Activated T-cell treated with anti-CD3 and anti-CD28 coated beads, Interleukin-2, amount 50 U/mL, for 72 hours (primary cell): ENCODE data around the gene ADAT3. TPM values are rescaled to one million over a fixed set of nuclear protein-coding genes. Genes with fewer than 3 reads are reported as not detected.

Source experiments
- ATAC-seq, 2 donors: fragments of 150-1000 bp; cut with Tn5 transposase; replicated peaks in 1 of 2; 2 replicates each; pipeline ENCODE4 v1.10.0; 2021; ENCODE audit warnings: moderate library complexity in 2 of 2, mild to moderate bottlenecking in 1 of 2
- DNase-seq, 2 donors: peaks; one replicate each; pipeline ENCODE4 v3.0.0; 2021 to 2022; ENCODE audit warnings: mixed read lengths in 1 of 2
- H3K27ac Mint-ChIP-seq: one replicate; pipeline ENCODE4 v1.8.0; 2022; ENCODE audit warnings: mild to moderate bottlenecking, moderate library complexity, mixed read lengths
- H3K27me3 Mint-ChIP-seq: one replicate; pipeline ENCODE4 v1.8.0; 2022; ENCODE audit warnings: low read depth, mixed read lengths
- H3K36me3 Mint-ChIP-seq, 2 donors: one replicate each; pipeline ENCODE4 v1.8.0; 2022; ENCODE audit warnings: mixed read lengths in 2 of 2, mild to moderate bottlenecking in 1 of 2; ENCODE audit not compliant: insufficient read depth in 2 of 2
- H3K4me1 Mint-ChIP-seq: one replicate; pipeline ENCODE4 v1.8.0; 2022; ENCODE audit warnings: low read depth, mixed read lengths
- H3K4me3 Mint-ChIP-seq, 2 donors: one replicate each; pipeline ENCODE4 v1.8.0; 2022; ENCODE audit warnings: mild to moderate bottlenecking in 2 of 2, mixed read lengths in 2 of 2, moderate library complexity in 2 of 2
- H3K9me3 Mint-ChIP-seq, 2 donors: one replicate each; pipeline ENCODE4 v1.8.0; 2022; ENCODE audit warnings: mixed read lengths in 2 of 2
- total RNA-seq, 2 donors: library from RNA; stranded (reverse); gene quantifications; one replicate each; pipeline ENCODE4 v1.2.3, GENCODE V29; 2022

The ADAT3 gene
- total RNA-seq, 2 donors from 2014 or later = 4.2 to 4.5 TPM

DNA sequence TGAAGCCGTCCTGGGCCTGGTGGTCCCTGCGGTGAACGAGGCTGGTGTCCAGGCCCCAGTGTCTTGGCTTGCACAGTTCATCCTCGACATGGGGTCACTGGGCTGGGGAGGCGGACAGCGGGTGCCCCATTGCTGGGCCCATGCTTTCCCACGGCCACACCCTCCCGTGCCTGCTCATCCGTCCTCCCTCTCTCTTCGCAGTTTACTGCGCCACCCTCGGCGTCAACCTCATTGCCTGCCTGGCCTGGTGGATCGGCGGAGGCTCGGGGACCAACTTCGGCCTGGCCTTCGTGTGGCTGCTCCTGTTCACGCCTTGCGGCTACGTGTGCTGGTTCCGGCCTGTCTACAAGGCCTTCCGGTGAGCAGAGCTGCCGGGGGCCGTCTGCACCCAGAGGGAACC, 12.7 kb downstream of the ADAT3 start:
- no peak for DNase-seq
- H3K27ac Mint-ChIP-seq = no peak overlapping the region
- H3K4me1 Mint-ChIP-seq = peaks cover 3% of the 10 kb centered on the region
- no peaks in the 10 kb centered on the region for H3K27me3 Mint-ChIP-seq
- H3K4me3 Mint-ChIP-seq = no peak overlapping the region
- ATAC-seq = no peak
- H3K36me3 Mint-ChIP-seq = peaks cover 0 to 2% of the 10 kb centered on the region in 2 donors
- no peaks in the 10 kb centered on the region for H3K9me3 Mint-ChIP-seq

DNA sequence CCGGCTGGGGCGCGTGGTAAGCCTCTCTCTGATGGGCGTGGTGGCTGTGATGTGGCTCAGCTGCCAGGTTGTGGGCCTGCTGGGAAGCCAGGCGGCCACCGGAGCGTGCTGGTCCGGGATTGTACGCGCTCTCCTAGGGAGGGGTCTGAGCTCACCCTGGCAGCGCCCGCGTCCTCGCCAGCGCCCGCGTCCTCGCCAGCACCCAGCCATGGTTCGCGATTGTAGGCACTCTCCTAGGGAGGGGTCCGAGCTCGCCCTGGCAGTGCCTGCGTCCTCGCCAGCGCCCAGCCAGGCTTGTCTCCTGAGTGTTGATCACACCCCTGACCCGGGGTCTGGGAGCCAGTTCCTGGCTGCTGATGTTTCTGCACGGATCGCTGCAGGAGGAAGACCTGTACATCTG, 13.8 kb downstream of the ADAT3 start:
- Mint-ChIP-seq H3K36me3 (peaks cover 0 to 2% of the 10 kb centered on the region in 2 donors), H3K4me3 (no peak overlapping the region), H3K4me1 (peaks cover 7% of the 10 kb centered on the region), H3K27me3 (no peaks in the 10 kb centered on the region), H3K9me3 (no peaks in the 10 kb centered on the region), H3K27ac (no peak overlapping the region)
- no peak for DNase-seq
- no peak for ATAC-seq

DNA sequence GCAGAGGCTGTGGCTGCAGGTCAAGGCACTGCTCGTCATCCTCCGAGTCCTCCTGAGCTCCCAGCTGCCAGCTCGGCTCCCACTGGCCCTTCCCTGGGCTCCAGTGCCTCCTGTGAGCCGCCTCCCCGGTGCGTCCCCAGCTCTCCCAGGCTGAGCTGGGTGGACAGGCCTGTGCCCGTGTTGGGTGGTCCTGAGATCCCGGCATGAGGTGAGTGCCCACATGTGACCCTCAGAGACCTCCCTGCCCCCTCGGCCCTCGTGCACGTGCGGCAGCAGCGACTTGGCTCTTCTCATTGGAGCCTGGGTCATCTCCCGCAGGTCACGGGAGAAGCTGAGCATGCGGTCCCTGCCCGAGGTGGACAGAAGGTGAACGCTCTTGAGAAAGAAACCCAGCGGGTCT, 15.4 kb downstream of the ADAT3 start:
- DNase-seq (no peak), ATAC-seq (no peak)
- Mint-ChIP-seq H3K9me3 (no peaks in the 10 kb centered on the region), H3K4me3 (no peak overlapping the region), H3K36me3 (peaks cover 0 to 4% of the 10 kb centered on the region in 2 donors), H3K27ac (no peak overlapping the region), H3K4me1 (peaks cover 7% of the 10 kb centered on the region), H3K27me3 (no peaks in the 10 kb centered on the region)

DNA sequence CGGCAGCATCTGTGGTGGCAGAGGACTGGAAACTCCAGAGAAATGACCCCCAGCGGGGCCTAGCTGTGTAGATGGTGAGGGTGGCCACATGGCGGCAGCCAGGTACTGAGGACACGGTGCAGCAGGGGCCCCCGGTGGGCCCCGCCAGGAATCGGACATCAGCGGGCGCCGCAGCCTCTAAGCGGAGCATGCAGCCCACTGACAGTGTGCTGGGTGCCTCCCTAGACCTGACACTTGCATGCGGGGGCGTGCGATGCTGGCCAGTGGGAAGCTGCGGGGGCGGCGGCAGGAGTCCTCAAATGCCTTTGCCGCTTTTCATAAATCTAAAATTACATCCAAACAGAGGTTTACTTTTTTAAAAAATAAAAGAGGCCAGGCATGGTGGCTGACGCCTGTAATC, 16.1 kb downstream of the ADAT3 start:
- H3K36me3 Mint-ChIP-seq = peaks cover 0 to 4% of the 10 kb centered on the region in 2 donors
- DNase-seq (no peak), ATAC-seq (no peak)
- peaks cover 7% of the 10 kb centered on the region for H3K4me1 Mint-ChIP-seq
- H3K27me3 Mint-ChIP-seq = no peaks in the 10 kb centered on the region
- H3K27ac Mint-ChIP-seq = peak overlapping the region; percentile 60
- H3K4me3 Mint-ChIP-seq = no peak overlapping the region
- H3K9me3 Mint-ChIP-seq = no peaks in the 10 kb centered on the region

DNA sequence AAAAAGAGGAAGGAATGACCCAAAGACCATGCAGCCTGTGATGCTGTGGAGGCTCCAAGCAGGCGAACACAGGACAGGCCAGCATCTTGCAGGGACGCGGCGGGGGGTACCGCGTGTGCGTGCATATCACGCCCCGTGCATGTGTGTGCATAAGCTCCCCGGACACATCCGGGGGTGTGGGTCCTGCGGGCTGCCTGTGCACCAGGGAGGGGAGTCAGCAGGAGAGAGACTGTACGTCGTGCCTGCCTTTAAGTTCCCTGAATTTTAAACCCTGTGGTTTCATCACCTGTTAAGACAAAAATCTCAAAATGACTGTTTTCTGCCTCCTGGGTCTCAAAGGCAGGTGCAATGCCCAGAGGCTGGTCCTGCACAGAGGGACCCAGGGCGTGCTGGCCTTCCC, 16.6 kb downstream of the ADAT3 start:
- Mint-ChIP-seq H3K36me3 (peaks cover 0 to 4% of the 10 kb centered on the region in 2 donors), H3K4me3 (no peak overlapping the region), H3K27ac (peak overlapping the region; percentile 60), H3K4me1 (peaks cover 7% of the 10 kb centered on the region), H3K9me3 (no peaks in the 10 kb centered on the region), H3K27me3 (no peaks in the 10 kb centered on the region)
- DNase-seq = no peak
- peak in 1 of 2 donors; percentile 28 for ATAC-seq

DNA sequence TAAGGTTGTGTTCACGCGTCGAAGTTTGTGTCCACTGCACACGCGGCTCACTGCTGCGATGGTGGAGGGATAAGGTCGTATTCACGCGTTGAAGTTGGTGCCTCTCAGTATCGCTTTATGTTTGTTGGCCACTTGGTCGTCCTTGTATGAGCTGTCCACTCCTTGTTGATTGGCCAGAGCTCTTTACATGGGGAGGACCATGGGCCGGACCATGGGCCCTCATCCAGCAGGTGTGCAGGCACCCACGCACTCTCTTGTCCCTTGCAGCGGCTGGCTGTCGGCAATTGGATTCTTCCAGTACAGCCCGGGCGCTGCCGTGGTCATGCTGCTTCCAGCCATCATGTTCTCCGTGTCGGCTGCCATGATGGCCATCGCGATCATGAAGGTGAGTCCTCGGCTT, 17.6 kb downstream of the ADAT3 start:
- H3K36me3 Mint-ChIP-seq = peaks cover 0 to 4% of the 10 kb centered on the region in 2 donors
- H3K9me3 Mint-ChIP-seq = no peaks in the 10 kb centered on the region
- no peak for DNase-seq
- H3K4me3 Mint-ChIP-seq = no peak overlapping the region
- H3K4me1 Mint-ChIP-seq = peaks cover 12% of the 10 kb centered on the region
- ATAC-seq = no peak
- no peaks in the 10 kb centered on the region for H3K27me3 Mint-ChIP-seq
- no peak overlapping the region for H3K27ac Mint-ChIP-seq

DNA sequence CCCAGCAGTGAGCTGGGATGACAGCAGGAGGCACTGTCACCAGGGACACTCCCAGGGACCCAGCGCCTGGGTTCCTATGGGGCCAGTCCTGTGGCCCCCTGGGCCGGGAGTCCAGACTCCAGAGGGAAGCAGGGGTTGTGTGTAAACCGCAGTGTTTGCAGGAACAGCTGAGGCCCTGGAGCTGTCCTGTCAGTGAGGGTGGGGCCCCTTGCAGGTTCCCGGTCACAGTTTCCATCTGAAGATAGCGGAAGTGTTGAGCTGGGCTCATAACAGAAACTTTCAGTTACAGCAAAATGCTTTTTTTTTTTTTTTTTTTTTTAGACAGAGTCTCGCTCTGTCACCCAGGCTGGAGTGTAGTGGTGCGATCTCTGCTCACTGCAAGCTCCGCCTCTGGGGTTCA, 18.1 kb downstream of the ADAT3 start:
- DNase-seq = peak; percentile 35 to 43
- Mint-ChIP-seq H3K4me1 (peaks cover 16% of the 10 kb centered on the region), H3K9me3 (no peaks in the 10 kb centered on the region), H3K27me3 (no peaks in the 10 kb centered on the region), H3K27ac (peak overlapping the region; percentile 46), H3K4me3 (peak overlapping the region; percentile 29 to 34), H3K36me3 (peaks cover 0 to 4% of the 10 kb centered on the region in 2 donors)
- ATAC-seq = peak; percentile 80 to 88

DNA sequence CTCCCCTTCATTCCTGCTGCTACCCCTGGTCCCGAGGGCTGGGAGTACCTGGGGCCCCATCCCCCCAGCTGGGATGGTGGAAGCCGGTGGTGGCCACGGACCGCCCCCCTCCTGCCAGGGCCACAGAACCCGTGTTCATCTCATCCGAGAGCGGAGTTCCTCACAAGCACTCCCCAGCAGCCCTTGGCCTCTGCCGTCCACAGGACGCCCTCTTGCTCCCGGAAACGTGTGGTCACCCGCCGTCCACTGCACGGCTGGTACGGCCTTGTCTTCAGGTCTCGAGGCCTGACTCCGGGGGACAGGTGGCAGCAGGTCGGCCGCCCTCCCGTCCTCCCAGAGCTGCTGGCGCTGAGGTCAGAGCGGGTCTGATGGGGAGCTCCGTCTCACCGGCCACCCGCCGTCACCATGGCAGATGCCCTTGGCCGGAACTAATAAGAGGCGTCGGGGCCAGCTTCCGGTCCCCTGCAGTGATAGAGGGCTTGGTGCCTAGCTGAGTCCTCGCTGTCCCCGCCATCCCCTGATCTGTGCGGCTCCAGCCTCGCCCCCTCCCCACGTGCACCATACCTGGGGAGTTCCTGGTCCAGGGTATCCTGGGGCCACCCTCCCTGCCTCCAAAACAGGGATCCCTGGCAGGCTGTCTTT, 19.2 kb downstream of the ADAT3 start:
- no peak overlapping the region for H3K27ac Mint-ChIP-seq
- peaks cover 0 to 4% of the 10 kb centered on the region in 2 donors for H3K36me3 Mint-ChIP-seq
- no peaks in the 10 kb centered on the region for H3K9me3 Mint-ChIP-seq
- ATAC-seq = no peak
- H3K27me3 Mint-ChIP-seq = no peaks in the 10 kb centered on the region
- no peak for DNase-seq
- H3K4me1 Mint-ChIP-seq = peaks cover 18% of the 10 kb centered on the region
- no peak overlapping the region for H3K4me3 Mint-ChIP-seq

DNA sequence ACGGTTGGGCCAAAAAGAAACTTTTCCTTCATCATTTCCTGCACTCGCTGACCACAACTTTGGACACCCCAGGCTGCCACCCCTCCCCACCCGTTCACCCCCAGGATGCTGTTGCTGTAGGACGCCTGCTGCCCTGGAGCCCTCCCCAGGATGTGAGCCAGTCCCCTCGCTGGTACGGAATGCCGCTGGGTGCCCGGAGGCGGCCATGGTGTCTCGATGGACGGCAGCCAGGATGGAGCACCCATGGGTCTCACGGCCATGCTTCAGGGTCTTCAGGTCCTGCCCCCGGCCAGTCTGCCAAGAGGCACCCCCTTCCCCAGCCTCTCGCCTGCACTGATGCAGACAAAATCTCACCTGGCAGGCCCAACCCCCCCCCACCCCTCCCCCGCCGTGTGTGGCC, 20.3 kb downstream of the ADAT3 start:
- H3K4me1 Mint-ChIP-seq = peaks cover 25% of the 10 kb centered on the region
- ATAC-seq (no peak), DNase-seq (no peak)
- peaks cover 0 to 4% of the 10 kb centered on the region in 2 donors for H3K36me3 Mint-ChIP-seq
- H3K4me3 Mint-ChIP-seq = no peak overlapping the region
- no peaks in the 10 kb centered on the region for H3K9me3 Mint-ChIP-seq
- H3K27ac Mint-ChIP-seq = no peak overlapping the region
- no peaks in the 10 kb centered on the region for H3K27me3 Mint-ChIP-seq

DNA sequence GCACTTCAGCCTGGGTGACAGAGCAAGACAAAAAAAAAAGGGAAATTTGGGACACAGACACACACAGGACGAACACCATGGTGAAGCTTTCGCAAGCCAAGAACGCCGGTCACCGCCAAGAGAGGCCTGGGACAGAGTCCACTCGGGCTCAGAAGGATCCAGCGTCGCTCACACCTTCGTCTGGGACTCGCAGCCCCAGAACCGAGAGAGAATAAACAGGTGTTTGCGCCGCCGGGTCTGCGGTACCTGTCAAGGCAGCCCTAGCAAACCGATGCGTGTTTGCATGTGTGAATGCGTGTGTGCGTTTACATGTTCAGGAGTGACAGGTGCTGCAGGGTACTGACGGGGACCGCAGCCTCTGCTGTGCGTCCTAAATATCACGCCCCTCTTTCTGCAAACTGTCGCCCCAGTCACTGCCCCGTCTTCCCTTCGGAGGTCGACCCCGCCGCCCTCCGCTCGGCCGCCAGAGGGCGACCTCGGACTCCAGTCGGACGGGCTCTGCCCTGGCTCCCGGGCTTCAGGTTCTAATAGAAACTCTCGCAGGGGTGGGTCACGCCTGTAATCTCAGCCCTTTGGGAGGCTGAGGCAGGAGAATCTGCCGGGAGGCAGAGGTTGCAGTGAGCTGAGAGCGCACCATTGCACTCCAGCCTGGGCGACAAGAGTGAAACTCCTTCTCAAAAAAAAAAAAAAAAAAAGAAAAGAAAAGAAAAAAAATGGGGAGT, 24.0 kb downstream of the ADAT3 start:
- ATAC-seq = peak; percentile 89 to 92
- DNase-seq = peak; percentile 80 to 88
- Mint-ChIP-seq H3K27ac (peak overlapping the region; percentile 50), H3K27me3 (no peaks in the 10 kb centered on the region), H3K36me3 (peaks cover 3 to 6% of the 10 kb centered on the region in 2 donors), H3K4me1 (peaks cover 17% of the 10 kb centered on the region), H3K9me3 (peaks cover 3 to 4% of the 10 kb centered on the region in 2 donors), H3K4me3 (peak overlapping the region; percentile 76 to 83)

DNA sequence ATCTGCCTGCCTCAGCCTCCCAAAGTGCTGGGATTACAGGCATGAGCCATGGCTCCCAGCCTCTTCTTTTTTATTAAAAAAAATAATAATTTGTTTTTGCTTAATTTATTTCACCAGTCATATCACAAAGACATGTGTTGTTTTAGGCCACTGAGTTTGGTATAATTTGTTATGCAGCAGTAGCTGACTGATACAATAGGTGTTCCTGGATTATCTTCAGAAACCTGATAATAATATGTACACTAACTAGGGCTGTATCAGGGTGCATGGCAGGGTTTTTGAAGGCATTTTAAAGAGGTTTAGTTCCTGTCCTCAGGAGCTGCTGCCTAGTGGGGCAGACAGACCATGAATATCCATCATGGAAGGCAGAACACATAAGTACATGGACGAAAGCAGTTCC, 26.2 kb downstream of the ADAT3 start:
- peaks cover 6 to 8% of the 10 kb centered on the region in 2 donors for H3K36me3 Mint-ChIP-seq
- peaks cover 6 to 7% of the 10 kb centered on the region in 2 donors for H3K9me3 Mint-ChIP-seq
- DNase-seq (no peak), ATAC-seq (no peak)
- no peak overlapping the region for H3K27ac Mint-ChIP-seq
- peaks cover 24% of the 10 kb centered on the region for H3K4me1 Mint-ChIP-seq
- no peaks in the 10 kb centered on the region for H3K27me3 Mint-ChIP-seq
- H3K4me3 Mint-ChIP-seq = no peak overlapping the region

DNA sequence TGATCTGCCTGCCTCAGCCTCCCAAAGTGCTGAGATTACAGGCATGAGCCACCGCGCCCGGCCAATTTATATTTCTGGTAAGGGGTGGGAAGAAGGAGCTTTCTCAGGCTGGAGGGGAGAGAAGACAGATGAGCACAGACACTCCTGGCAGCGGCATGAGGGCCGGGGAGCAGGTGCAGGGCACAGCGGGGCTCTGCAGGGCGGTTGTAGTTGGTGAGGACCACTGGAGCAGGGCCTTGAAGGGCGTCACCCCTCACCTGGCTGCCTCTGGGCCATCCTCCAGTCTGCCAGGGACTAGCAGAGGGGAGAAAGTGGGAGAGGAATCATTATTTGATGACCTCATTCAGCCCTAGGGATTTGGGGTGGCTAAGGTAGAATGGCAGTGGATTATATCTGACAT, 27.2 kb downstream of the ADAT3 start:
- Mint-ChIP-seq H3K36me3 (peaks cover 8% of the 10 kb centered on the region in 2 donors), H3K9me3 (peaks cover 6 to 7% of the 10 kb centered on the region in 2 donors), H3K27me3 (no peaks in the 10 kb centered on the region), H3K4me1 (peaks cover 23% of the 10 kb centered on the region), H3K4me3 (no peak overlapping the region), H3K27ac (no peak overlapping the region)
- ATAC-seq (no peak), DNase-seq (no peak)

DNA sequence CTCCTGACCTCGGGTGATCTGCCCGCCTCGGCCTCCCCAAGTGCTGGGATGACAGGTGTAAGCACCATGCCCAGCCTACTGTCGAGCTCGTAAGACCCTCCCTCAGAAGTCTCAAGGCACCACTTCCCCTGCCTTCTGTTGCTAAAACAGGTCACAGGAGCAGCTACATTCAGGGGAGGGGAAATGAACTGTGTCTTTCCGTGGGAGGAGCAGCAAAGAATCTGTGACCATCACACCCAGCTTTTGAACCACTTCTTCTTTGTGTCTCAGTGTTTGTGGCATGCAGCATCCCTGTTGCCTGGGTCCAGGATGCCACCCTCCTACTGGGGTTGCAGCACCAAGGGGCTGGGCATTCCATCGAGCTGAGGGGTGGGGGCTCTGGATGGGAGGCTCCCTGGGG, 28.0 kb downstream of the ADAT3 start:
- DNase-seq (no peak), ATAC-seq (no peak)
- Mint-ChIP-seq H3K4me1 (peaks cover 16% of the 10 kb centered on the region), H3K9me3 (peaks cover 6 to 7% of the 10 kb centered on the region in 2 donors), H3K4me3 (no peak overlapping the region), H3K36me3 (peaks cover 8% of the 10 kb centered on the region in 2 donors), H3K27me3 (no peaks in the 10 kb centered on the region), H3K27ac (no peak overlapping the region)
